ENCODE results near the gene TSPAN14.

The TSPAN14 gene

DNA sequence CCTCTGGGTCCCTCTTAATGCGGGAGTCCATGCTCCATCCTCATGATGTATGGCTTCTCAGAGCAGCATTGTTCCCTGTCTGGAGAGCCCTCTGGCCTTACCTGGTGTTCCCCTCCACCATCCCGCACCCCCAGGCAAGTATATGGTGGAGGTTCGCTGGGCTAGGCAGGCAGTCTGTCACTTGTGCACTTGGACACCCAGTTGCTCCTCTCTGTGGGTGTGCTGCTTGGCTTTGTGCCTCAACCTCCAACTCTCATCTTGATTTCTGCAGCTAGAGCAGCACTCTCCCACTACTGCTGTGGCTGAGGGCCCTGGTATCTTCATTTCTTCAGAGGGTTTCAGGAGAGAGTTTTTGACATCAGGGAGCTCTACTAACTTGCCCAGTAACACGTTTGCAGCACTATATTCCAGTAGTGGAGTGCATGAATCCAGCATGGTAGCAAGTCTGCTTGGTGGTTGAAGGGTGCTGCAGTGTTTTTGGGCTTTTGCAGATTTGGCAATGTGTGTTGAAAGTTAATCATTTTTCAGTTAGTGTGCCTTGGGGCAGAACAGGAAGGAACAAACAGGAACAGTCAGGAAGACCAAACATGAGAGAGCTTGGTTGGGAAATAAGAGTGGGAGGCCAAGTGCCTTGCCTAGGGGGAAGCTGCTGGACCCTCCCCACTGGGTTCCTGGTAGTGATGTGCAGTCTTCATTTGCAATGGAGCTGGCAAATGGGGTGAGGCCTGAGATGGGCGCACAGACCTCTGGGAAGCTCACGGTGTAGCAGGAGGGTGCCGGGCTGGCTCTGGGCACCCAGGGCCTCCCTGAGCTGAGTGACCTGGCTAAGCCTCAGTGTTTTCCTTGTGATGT is 37.4 kb downstream of the TSPAN14 start:
- DNase-seq: peak; percentile 53

DNA sequence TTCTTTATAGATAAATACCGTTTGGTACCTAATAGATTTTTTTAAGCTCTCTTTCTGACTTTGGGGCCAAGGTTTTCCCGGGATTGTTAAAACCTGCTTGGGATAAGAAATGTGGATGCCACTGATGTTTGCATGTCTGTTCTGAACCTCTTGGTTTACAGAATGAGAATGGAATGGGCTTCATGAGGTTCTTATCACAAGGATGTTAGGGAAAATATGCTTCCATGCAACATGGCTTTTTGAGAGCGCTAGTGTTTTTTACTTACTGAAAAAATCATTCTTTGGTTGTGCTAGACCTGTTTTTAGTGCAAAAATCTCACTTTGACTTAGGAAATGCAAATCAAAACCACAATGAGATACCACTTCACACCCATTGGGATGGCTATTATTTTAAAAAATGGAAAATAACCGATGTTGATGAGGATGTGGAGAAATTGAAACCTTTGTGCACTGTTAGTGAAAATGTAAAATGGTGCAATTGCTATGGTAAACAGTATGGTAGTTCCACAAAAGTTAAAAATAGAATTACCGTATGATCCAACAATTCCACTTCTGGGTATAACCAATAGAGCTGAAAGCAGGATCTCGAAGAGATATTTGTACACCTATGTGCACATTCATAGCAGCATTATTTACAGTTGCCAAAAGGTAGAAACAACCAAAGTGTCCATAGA is 38.9 kb downstream of the TSPAN14 start:
- no peak for DNase-seq

DNA sequence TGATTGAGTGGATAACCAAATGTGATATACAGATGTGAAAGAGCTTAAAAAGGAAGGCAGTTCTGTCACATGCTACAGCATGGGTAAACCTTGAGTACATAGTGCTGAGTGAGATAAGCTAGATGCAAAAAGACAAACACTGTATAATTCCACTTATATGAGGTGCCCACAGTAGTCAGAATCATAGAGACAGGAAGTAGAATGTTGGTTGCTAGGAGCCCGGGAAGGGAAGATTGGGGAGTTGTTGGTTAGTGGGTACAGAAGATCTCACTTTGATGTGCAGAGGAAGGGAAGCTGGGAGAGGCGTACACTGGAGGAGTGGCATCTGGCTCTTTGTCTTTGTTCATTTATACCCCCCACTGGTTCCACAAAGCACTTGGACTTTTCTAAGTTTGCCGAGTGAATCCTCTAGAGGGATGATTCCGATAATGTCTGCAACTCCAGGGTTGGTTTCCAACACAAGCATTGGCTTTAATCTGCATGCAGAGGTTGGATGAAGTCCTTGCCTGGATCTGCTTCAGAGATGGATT is 39.5 kb downstream of the TSPAN14 start:
- DNase-seq: no peak

DNA sequence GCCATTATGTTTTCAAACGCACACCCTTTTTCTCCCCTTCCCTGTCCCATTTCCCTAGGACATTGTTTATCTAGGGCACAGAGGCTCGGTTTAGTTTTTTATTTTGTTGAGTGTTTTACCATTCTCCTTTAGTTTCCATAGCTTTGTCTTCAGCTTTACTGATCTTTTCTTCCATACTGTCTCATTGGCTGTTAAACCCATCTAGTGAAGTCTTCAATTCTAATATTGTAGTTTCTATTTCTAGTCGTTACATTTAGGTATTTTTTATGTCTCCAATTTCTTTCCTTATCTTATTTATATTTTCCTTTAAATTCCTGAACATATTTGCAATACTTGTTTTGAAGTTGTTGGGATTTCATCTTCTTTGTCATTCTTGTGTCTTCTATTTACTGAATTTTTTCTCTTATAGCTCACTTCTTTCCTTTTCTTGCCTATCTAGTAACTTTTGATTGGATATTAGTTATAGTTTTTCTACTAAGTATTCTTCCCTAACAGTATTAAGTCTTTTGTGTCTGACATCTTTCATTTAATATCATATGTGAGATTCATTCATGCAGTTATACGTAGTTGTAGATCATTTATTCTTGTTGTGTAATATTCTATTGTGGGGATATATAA is 42.6 kb downstream of the TSPAN14 start:
- no peak for DNase-seq

DNA sequence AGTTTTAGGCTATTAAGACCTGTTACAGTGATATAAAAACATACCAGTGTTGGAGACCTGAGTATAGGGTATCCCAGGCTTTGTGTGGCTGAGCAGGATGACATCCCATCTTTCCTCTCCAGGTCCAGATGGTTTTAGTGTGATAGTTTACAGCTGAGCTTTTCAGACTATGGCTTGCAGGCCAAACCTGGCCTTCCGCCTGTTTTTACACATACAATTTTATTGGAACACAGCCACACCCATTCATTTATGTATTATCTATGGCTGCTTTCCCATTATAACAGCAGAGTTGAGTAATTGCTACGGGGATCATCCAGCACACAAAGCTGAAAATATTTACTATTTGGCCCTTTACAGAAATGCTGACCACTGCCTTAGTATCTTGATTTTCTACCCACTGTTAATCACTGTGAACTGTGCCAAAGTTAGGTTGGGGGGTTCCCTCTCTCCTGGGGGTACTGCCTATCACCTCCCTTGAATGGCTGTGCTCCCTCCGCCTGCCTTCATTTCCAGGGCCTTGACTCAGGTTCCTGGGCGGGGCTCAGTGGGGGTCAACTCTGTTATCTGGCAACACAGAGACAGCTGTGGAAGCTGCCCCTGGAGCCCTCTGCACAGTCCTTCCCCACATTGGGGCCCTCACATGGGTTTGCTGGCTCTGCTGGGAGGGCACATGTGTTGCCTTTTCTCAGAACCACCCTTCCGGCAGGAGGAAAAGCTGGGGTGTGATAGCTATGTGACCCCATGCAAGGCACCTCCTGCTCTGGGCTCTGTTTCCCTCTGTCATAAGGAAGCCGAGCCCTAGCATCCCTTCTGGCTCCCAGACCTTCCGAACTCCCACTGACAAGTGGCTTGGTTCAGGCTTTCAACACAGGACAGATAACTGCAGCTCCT is 43.3 kb downstream of the TSPAN14 start:
- peak; percentile 71 for DNase-seq

DNA sequence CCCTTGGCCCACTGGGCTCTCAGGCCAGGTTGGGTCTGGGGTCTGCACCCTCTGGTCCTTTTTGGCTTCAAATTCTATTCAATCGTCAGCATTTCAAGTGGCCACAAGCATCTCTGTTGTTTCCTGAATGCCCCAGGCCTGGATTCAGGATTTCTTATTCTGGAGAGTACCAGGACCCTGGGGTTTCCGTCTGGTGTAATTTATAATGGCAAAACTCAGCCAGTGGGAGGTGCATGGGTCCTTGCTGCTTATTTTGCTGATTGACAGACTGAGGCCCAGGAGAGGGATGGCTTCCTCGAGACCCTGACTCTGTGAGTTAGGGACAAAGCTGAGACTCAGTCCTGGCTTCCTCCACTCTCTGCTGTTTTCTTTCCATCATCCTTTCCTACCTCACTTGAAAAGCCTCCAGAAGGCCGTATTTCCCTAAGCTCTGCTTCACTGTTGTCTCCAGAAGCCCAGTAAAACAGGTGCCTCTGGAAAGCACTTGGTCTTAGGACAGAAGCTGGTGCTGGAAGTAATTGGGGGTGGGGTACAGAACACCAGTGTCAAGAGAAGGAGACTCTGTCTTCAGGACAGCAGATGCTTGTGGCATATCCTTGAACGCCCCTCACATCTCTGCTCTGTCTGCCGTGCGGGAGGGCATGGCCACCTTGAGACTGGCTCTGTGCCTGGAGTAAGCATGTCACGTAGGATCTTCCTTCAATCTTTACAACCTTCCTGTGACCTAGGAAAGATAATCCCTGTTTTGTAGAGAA is 44.1 kb downstream of the TSPAN14 start:
- DNase-seq: no peak

DNA sequence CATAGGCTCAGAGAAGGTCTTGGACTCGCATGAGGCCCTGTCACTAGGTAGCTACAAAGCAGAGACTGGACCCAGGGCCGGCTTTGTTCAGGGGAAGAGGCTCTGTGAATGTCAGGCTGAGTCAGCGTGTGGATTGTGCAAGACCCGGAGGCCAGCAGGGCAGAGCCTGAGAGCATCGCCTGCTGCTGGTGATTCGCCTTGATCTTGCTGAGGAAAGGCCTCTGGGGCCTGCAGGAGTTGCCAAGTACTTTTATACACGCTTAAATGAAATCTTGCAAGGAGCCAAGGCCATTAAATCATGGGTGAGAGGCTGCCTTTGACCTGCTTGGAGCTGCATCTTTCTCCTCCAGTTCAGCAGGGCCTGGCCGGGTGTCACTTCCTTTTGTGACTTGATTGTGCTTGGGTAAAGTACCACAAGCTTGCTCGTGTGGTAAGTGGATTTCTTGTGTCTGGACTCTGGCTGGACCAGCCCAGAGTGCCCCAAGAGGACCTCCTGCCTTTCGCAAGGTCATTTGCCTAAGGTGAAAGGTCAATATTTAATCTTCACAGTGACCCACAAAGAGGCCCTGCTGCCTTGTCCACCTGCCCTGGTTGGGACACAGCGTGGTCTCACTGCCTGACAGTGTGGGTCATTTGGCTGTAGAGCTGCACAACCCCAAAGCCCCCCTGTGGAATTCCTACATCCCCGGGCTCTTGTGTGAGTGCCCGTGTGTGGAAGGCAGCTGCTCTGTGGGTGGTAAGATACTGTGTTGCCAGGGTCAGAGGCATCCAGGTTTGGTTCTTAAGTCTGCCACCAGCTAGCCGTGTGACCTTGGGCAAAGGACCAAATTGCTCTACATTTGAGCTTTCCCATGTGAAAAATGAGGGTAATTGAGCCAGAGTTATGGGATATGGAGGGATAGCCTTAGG is 45.0 kb downstream of the TSPAN14 start:
- peak; percentile 86 for DNase-seq

DNA sequence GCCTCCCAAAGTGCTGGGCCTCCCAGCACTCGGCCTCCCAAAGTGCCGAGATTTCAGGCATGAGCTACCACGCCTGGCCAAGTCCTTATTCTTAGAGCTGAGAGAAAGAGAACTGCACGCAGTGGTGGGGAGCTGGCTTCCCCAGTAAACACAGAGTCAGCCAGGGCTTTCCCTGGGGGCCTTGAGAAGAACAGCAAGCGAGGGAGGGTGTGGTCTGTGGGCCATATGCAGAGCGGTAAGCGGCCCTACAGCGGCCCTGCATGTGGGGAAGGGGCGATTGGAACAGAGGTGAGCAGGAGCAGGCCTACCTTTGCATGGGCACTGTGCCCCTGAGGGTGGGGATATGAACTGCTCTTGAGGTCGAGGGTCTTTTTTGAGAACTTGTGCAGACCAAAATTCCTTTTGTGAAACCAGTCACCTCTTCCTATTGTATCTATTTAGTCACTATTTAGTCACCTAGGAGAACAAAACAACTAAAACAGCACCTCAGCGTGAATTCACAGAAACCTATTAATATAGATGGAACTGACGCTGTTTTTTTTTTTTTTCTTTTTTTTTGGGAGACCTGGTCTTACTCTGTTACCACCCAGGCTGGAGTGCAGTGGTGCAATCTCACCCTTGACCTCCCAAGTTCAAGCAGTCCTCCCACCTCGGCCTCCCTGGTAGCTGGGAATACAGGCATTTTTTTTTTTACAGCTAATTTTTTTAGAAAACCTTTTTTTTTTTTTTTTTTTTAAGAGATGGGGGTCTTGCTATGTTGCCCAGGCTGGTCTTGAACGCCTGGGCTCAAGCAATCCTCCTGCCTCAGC is 46.7 kb downstream of the TSPAN14 start:
- peak; percentile 81 for DNase-seq

DNA sequence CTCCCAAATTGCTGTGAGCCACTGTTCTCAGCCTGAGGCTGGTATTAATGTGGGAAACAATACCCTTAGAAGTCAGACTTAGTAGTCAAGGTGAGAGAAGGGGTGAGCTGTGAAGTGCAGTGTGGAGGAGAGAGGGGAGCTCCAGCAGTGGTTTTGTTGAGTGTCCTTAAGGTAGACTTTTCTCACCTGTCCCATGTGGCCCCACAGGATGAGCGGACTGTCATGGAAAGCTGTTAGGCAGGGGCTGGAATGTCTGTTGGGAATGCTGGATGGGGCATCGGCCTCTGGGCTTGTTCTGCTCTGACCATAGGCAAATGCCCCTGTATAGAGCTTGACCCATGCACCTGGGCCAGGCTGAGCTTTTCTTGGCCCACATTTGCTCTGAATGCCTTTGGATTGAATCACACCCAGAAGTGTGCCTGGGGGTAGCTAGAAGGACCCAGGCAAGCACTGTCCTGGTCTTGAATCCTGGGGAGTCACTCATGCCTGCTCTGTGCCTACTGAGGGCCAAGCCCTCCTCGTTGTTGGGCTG is 47.3 kb downstream of the TSPAN14 start:
- no peak for DNase-seq

DNA sequence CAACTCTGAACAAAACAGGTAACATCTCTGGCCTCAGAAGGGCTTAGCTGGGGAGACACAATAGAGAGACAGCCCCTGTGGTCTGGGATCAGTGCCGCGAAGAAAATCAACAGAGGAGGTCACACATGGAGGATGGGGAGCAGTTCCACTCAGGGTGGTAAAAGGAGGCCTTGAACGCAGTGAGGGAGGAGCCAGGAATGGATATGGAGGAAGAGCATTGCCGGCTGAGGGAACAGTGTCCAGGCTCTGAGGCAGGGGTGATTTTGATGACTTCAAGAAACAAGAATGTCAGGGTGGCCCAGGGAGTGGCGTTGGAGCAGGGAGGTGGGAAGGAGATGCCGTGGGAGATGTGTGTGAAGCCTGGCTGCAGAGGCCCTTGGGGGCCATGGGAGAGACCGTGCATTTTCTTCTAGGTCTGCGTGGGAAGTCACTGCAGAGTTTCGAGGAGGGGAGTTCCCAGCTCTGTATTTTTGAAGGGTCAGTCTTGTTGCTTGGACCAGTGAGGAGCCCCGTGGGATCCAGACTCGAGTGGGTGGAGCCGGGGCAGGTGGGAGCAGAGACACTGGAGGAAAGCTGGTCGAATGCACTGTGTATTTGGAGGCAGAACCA is 47.9 kb downstream of the TSPAN14 start:
- DNase-seq: peak; percentile 60

DNA sequence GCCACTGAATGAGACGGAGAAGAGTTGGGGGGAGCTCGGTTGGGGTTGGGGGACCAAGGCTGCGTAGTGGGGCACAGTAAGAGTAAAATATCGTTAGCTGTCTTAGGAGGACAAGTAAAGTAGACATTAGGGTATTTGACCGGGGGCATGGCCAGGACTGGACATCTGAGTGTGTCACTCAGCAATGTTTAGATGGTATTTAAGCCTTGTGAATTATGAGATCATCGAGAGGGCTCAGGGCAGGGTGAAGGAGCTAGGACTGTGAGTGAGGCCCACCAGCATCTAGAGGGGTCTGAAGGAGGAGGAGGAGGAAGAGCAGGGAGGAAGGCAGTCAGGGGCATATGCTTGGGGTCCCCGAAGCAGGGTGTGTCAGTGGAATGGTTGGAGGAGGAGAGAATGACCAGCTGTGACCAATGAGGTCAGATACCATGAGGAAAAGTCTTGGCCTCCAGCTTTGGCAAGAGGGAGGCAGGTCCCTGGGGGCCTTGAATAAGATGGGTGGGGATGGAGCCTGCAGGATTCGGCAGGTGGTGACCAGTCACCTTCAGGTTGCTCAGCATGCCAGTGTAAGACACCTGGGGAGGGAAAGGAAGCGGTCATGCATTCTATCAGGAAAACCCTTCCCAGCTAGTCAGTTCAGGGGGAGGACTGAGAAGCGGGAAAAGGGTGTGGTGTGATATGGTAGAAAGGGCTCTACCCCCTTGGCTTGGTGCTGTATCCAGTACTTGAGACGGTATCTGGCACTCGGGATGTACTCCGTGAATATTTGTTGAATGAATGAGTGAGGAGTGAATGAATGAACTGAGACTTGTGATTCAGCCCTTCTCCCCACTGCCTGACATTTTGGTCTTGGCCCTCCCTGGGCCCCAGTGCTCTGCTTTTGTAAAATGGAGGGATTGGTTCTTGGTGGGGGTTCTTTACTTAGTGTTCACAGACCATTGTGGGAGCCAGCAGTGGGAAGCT is 48.8 kb downstream of the TSPAN14 start:
- DNase-seq: no peak

DNA sequence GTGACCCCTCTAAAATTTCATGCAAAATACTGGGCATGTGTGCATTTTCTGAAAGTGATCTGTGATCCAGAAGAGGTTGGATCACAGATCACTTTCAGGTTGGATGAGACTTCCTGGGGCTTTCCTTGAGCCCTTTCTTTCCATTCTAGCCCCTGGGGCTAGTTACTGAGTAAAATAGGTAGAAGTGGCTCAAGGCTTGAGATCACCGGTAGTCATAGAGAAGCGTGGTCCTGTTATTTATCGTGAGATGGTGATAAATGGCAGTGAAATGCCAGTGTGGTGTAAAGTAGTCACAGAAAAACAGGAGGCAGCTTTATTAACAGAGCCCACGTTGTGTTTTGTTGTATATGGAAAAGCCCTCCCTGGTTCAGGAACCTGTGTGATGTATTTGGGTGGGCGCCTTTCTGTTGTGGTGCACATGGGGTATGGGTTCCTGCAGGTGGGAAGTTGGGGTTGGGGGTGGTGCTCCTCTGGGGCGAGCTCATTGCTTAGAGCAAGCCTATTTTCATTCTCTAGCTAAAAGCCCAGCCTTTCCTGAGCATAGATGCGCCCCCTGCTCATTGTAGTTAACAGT is 49.6 kb downstream of the TSPAN14 start:
- DNase-seq: no peak

DNA sequence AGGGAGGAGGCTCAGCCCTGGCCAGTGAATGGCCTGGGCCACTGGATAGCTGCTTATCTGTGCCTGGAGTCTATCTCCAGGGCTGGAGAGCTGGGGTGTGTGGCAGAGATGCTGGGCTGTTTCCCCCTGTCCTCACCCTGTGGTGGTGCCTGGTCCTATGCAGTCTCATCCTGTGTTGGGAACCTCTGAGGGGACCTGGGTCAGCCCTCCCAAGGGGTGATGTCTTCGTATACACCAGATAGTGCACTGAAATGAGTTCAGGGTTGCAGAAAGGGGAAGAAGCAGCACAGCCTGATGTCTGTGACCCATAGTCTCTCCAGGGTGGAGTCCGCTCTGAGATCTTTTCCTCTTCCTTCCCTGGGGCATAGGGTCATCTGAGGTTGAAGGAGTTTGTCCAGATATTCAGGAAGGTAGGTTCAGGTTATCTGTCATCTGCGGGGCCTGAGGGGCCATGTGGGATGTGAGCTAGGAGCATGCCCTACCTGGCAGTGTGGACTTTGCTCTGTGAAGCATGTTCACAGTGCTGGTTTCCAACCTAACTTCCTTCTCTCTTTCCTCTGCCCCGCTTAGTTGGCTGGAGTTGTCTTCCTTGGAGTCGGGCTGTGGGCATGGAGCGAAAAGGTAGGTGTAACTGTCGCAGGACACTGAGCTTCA is 50.2 kb downstream of the TSPAN14 start:
- DNase-seq: no peak

DNA sequence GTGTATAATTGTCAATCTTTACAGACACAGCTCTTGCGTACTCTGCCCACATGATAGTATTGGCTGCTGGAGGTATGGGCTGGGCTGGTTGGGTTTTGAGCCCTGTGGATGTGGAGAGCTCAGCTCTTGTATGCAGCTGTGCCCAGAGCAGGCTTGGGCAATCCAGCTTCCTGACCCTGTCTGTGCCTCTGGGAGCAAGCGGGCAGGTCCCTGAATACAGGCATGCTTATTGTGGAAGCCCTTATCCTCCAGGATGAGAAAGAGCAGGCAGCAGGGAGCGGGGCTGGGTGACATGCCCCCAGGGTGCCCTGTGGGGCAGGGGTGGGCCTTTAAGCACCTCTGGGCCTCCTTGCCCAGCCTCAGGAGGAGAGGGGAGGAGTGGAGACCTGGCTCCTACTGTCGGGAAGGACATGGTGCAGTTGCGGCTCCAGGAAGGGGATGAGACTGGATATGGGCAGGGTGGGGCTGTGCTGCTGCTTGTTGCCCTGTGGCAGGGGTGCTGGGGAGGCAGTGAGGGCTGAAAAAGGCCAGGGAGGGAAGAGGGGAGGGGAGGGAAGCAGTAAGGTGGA is 50.9 kb downstream of the TSPAN14 start:
- no peak for DNase-seq

DNA sequence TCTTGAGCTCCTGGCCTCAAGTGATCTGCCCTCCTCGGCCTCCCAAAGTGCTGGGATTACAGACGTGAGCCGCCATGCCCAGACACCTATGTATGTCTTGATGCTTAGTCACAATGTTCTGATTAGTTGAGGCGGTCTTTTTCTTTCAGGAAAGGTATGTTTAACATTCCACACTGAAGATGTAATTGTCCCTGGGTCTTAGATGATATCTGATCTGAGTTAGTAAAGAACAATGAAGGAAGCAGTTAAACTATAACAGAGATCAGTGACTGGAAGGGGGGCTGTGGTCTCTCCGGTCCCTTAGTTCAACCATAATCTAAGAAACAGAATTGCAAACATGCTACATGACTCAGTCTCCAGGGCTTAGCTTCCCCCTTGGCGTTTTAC is 52.1 kb downstream of the TSPAN14 start:
- DNase-seq: no peak

DNA sequence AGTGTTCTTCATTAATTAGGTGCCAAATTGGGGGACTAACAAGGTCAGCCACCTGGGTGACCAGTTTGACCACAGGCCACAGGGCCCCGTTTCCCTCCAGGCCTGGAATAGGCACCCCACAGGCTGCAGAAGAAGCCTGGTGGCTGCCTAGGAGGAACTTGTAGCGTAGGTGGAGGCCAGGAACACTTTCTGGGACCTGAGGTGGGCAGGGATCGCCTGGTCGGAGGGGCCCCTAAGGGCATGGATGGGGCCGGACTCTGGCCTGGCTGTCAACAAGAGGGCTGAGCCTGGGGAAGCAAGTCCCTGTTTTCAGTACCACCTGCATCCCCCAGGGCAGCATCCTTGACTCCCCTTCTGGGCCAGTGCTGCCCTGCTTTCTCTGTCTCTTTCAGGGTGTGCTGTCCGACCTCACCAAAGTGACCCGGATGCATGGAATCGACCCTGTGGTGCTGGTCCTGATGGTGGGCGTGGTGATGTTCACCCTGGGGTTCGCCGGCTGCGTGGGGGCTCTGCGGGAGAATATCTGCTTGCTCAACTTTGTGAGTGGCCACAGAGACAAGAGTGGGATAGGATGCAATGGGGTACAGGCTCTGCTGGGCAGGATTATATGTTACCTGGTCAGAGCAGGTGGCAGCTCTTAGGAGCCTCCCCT is 52.9 kb downstream of the TSPAN14 start:
- DNase-seq: no peak

All from activated CD8-positive, alpha-beta memory T cell treated with anti-CD3 and anti-CD28 coated beads for 24 hours (primary cell).